ENCODE data around the gene CD79A.
A peak's percentile ranks its signal among the peaks of the same experiment; 100 is the strongest.

Gene CD79A

DNA sequence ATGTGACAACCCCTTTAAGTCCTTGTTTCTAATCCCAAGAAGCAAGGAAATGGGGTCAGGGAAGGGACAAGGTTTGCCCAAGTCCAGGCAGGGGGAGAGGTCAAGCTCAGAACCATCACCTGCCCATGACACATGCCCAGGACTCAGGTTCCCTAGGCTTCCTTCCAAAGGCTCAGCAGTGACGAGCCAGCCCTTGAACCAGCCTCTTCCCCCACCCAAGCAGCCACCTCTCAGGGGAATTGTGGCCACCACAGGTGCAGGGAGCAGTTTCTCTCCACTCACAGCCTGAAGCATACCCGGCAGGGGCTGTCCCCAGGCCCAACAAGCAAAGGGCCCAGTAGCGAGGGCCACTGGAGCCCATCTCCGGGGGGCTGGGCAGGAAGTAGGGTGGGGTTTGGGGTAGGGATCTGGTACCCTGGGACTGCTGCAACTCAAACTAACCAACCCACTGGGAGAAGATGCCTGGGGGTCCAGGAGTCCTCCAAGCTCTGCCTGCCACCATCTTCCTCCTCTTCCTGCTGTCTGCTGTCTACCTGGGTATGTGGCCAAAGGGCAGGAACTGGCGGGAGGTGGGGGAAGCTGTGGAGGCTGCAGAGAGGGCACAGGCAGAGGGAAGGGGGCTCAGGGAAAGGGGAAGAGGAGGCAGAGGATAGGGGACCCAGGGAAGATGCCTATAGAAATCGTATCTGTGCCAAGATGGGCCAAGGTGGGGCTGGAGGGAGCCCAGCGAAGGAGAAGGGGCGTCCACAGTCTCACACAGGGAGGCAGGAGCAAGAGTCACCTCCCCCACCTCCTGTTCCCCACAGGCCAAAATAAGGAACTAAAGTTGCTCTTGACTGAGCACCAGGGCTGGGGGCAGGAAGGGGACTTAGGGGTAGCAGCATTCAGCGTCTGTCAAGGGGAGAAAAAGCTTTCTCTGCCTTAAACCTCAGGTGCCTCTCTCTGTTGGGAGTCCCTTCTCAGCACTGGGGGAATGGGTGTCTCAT, at the start of gene CD79A:
Gene CD79A (plus strand): TSS at position 433 of the 986 bp plus-strand sequence. CDS start 26 bp downstream, at position 459.
- peak within 1 kb of the TSS in 1 of 2 donors; percentile 64 for H3K4me3 ChIP-seq (ENCODE audit: low read length in 2 of 2)
- H3K9me3 ChIP-seq (ENCODE audit: control insufficient read depth in 2 of 2, low read length in 2 of 2): no peaks in the 10 kb centered on the region
- no peaks in the 10 kb centered on the region for H3K36me3 ChIP-seq (ENCODE audit: control insufficient read depth in 2 of 2, insufficient read depth in 2 of 2, low read length in 2 of 2)
- peak within 1 kb of the TSS in 1 of 2 donors; percentile 56 for H3K9ac ChIP-seq (ENCODE audit: low read depth in 1 of 2, low read length in 2 of 2)
- no peaks in the 10 kb centered on the region for H3K27me3 ChIP-seq (ENCODE audit: control insufficient read depth in 2 of 2, insufficient read depth in 2 of 2, low read length in 2 of 2)
- H3K4me1 ChIP-seq (ENCODE audit: control insufficient read depth in 2 of 2, insufficient read depth in 2 of 2, low read length in 2 of 2): peaks cover 3 to 19% of the 10 kb centered on the region in 2 donors
- peak within 1 kb of the TSS; percentile 34 to 79 for H3K27ac ChIP-seq (ENCODE audit: low read depth in 2 of 2, low read length in 2 of 2)

DNA sequence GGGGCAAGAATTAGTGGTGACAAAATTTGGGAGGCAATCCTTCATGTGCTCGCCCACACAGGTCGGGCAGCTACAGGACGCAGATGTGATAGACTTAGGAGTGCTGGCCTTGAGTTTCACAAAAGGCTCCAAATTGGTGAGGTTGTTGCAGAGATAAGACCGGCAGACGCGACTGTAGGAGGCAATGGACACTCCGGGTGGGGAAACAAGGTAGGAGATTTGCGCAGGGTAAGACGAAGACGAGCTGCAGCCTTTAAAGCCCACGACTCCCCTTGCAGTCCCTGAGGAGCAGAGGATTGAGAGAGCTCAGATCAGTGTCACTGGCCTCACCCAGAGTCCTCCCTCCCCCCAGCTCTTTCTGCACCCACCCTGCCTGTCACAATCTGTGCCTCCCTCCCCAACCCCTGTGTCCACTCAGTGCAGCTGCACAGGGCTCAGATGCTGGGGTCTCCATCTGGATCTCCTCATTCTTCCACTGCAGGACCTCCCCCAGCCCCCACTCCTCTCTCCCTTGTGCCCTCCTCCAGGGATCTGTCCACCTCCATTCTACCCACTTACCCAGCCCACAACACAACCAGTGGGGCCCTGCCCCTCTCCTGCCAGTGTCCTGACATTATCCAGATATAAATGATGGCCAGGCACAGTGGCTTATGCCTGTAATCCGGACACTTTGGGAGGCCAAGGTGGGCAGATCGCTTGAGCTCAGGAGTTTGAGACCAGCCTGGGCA, 38.9 kb upstream of the CD79A start:
- Histone ChIP-seq H3K4me1 (ENCODE audit: control insufficient read depth in 2 of 2, insufficient read depth in 2 of 2, low read length in 2 of 2) (no peaks in the 10 kb centered on the region), H3K9ac (ENCODE audit: low read depth in 1 of 2, low read length in 2 of 2) (no peak overlapping the region), H3K27ac (ENCODE audit: low read depth in 2 of 2, low read length in 2 of 2) (no peak overlapping the region), H3K36me3 (ENCODE audit: control insufficient read depth in 2 of 2, insufficient read depth in 2 of 2, low read length in 2 of 2) (no peaks in the 10 kb centered on the region), H3K4me3 (ENCODE audit: low read length in 2 of 2) (no peak overlapping the region), H3K9me3 (ENCODE audit: control insufficient read depth in 2 of 2, low read length in 2 of 2) (no peaks in the 10 kb centered on the region), H3K27me3 (ENCODE audit: control insufficient read depth in 2 of 2, insufficient read depth in 2 of 2, low read length in 2 of 2) (peaks cover 7 to 12% of the 10 kb centered on the region in 2 donors)

DNA sequence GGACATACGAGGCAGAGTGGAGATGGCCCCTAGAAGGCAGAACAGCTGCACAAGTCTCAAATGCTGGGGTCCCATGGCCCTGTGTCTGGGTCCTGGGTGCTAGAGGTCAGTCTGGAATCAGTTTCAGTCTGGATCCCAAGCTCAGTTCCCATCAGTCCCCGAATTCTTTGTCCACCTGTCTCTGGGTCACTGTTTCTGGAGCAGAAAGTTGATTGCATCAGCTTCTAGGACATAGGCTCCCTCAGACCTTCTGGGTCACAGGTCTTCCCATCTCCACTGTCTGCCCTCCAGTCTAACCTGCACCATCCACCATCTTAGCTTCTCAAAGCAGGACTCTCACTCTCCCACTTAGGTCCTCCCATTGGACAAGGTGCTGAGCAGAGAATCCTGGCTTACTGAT, 37.9 kb upstream of the CD79A start:
- no peaks in the 10 kb centered on the region for H3K36me3 ChIP-seq (ENCODE audit: control insufficient read depth in 2 of 2, insufficient read depth in 2 of 2, low read length in 2 of 2)
- peaks cover 7 to 12% of the 10 kb centered on the region in 2 donors for H3K27me3 ChIP-seq (ENCODE audit: control insufficient read depth in 2 of 2, insufficient read depth in 2 of 2, low read length in 2 of 2)

DNA sequence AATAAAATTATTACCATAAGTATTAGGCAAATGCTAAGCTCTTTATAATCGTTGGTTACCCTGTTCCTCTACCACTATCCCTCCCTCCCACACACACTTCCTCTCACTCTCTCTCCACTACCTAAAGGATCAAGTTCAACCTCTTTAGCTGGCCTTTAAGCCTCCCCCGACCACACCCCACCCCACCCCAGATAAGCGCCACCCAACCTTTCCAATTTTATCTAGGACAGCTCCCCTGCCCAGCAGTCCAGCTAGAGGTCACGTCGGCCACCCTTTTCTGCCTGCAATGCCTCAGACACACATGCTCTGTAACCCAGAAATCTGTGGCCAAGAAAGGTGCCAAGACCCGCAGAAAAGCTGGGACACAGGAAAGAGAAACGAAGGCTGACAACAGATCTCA, 33.7 kb upstream of the CD79A start:
- Histone ChIP-seq H3K36me3 (ENCODE audit: control insufficient read depth in 2 of 2, insufficient read depth in 2 of 2, low read length in 2 of 2) (no peaks in the 10 kb centered on the region), H3K4me1 (ENCODE audit: control insufficient read depth in 2 of 2, insufficient read depth in 2 of 2, low read length in 2 of 2) (no peaks in the 10 kb centered on the region), H3K27ac (ENCODE audit: low read depth in 2 of 2, low read length in 2 of 2) (no peak overlapping the region), H3K4me3 (ENCODE audit: low read length in 2 of 2) (no peak overlapping the region), H3K27me3 (ENCODE audit: control insufficient read depth in 2 of 2, insufficient read depth in 2 of 2, low read length in 2 of 2) (peaks cover 0 to 5% of the 10 kb centered on the region in 2 donors), H3K9ac (ENCODE audit: low read depth in 1 of 2, low read length in 2 of 2) (no peak overlapping the region), H3K9me3 (ENCODE audit: control insufficient read depth in 2 of 2, low read length in 2 of 2) (no peaks in the 10 kb centered on the region)

More for the DNA sequence above, 37.9 kb upstream of the CD79A start:
- Histone ChIP-seq H3K9me3 (ENCODE audit: control insufficient read depth in 2 of 2, low read length in 2 of 2) (no peaks in the 10 kb centered on the region), H3K9ac (ENCODE audit: low read depth in 1 of 2, low read length in 2 of 2) (no peak overlapping the region), H3K27ac (ENCODE audit: low read depth in 2 of 2, low read length in 2 of 2) (no peak overlapping the region), H3K4me1 (ENCODE audit: control insufficient read depth in 2 of 2, insufficient read depth in 2 of 2, low read length in 2 of 2) (no peaks in the 10 kb centered on the region), H3K4me3 (ENCODE audit: low read length in 2 of 2) (no peak overlapping the region)

DNA sequence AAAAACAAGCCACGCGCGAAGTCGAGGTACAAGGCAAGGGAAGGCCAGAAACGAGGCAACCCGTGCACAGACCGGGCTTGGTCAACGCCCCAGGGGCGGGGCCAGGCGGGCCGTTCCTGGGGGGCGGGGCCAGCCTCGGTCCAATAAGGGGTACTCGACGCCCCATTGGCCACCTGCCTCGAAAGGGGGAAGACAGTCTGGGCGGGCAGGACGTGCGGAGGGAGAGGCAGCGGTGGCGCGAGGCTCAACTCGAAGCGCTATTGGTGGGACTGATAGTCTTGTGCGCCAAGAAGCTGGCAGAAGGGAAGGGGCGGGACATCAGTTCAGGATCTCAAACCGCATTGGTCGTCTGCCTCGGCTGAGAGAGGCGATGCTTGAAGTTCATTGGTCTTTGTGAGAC, 32.5 kb upstream of the CD79A start, which contains the start of gene LYPD4:
Gene LYPD4 (minus strand): TSS at position 83 of the 400 bp plus-strand sequence. CDS start 5,398 bp downstream, outside the sequence.
- Histone ChIP-seq H3K27ac (ENCODE audit: low read depth in 2 of 2, low read length in 2 of 2) (no peak within 1 kb of the TSS), H3K36me3 (ENCODE audit: control insufficient read depth in 2 of 2, insufficient read depth in 2 of 2, low read length in 2 of 2) (no peaks in the 10 kb centered on the region), H3K4me1 (ENCODE audit: control insufficient read depth in 2 of 2, insufficient read depth in 2 of 2, low read length in 2 of 2) (no peaks in the 10 kb centered on the region), H3K27me3 (ENCODE audit: control insufficient read depth in 2 of 2, insufficient read depth in 2 of 2, low read length in 2 of 2) (peaks cover 0 to 5% of the 10 kb centered on the region in 2 donors), H3K9me3 (ENCODE audit: control insufficient read depth in 2 of 2, low read length in 2 of 2) (no peaks in the 10 kb centered on the region), H3K9ac (ENCODE audit: low read depth in 1 of 2, low read length in 2 of 2) (no peak within 1 kb of the TSS), H3K4me3 (ENCODE audit: low read length in 2 of 2) (no peak within 1 kb of the TSS)

DNA sequence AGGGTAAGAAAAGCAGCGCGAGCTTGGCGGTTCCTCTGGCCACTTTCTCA, 32.3 kb upstream of the CD79A start, which contains the start of gene DMRTC2:
Gene DMRTC2 (plus strand): TSS at position 42 of the 50 bp plus-strand sequence. CDS start 2,387 bp downstream, outside the sequence.
- Histone ChIP-seq H3K9me3 (ENCODE audit: control insufficient read depth in 2 of 2, low read length in 2 of 2) (no peaks in the 10 kb centered on the region), H3K4me1 (ENCODE audit: control insufficient read depth in 2 of 2, insufficient read depth in 2 of 2, low read length in 2 of 2) (no peaks in the 10 kb centered on the region), H3K36me3 (ENCODE audit: control insufficient read depth in 2 of 2, insufficient read depth in 2 of 2, low read length in 2 of 2) (no peaks in the 10 kb centered on the region), H3K27me3 (ENCODE audit: control insufficient read depth in 2 of 2, insufficient read depth in 2 of 2, low read length in 2 of 2) (peaks cover 0 to 5% of the 10 kb centered on the region in 2 donors), H3K27ac (ENCODE audit: low read depth in 2 of 2, low read length in 2 of 2) (no peak within 1 kb of the TSS), H3K4me3 (ENCODE audit: low read length in 2 of 2) (no peak within 1 kb of the TSS), H3K9ac (ENCODE audit: low read depth in 1 of 2, low read length in 2 of 2) (no peak within 1 kb of the TSS)

DNA sequence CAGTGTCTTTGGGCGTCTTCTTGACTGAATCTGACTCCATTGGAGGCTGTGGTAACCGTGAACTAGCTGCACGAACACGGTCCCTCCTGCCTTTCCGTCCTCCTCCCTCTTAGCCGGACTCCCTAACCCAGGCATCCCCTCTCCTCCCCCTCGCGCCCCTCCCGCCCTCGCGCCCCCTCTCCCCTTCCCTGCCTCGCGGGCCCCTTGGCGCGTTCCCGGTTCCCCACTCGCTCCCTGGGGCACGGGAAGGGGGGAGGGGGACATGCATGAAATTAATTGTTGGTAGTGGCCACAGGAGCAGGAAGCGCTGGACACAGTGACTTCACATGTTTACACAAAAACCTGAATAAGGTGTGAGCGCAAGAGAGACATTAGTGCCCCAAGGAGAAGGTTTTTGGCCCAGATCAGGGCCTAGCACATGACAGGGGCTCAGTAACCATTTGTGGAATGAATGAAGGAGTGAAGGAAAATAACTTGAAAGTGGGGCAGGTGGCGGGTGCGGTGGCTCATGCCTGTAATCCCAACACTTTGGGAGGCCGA, 32.0 kb upstream of the CD79A start:
- Histone ChIP-seq H3K9ac (ENCODE audit: low read depth in 1 of 2, low read length in 2 of 2) (no peak overlapping the region), H3K9me3 (ENCODE audit: control insufficient read depth in 2 of 2, low read length in 2 of 2) (no peaks in the 10 kb centered on the region), H3K36me3 (ENCODE audit: control insufficient read depth in 2 of 2, insufficient read depth in 2 of 2, low read length in 2 of 2) (no peaks in the 10 kb centered on the region), H3K27me3 (ENCODE audit: control insufficient read depth in 2 of 2, insufficient read depth in 2 of 2, low read length in 2 of 2) (peaks cover 0 to 5% of the 10 kb centered on the region in 2 donors), H3K27ac (ENCODE audit: low read depth in 2 of 2, low read length in 2 of 2) (no peak overlapping the region), H3K4me3 (ENCODE audit: low read length in 2 of 2) (no peak overlapping the region), H3K4me1 (ENCODE audit: control insufficient read depth in 2 of 2, insufficient read depth in 2 of 2, low read length in 2 of 2) (no peaks in the 10 kb centered on the region)

DNA sequence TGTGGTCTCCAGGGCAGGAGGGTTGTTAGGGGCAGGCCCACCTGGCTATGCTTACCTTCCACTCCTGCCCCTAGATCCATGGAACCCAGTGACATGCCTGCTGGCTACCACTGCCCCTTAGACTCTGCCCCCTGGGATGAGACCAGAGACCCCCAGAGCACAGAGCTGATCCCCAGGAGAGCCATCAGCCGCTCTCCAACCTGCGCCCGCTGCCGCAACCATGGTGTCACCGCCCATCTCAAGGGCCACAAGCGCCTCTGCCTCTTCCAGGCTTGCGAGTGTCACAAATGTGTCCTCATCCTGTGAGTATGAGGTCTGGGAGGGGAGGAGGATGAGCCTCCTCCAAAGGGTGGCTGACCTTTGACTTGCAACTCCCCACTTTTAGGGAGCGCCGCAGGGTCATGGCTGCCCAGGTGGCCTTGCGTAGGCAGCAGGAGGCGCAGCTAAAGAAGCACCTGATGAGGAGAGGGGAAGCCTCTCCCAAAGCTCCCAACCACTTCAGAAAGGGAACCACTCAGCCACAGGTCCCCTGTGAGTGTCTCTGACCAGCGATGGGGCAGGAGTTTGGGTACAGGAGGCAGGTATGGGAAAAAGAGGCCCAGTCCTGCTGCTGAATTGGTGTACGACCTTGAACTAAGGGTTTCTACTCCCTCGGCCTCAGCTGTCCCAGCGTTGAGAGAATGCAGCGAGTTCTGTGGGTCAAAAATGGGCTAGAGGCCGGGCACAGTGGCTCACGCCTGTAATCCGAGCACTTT, 29.6 kb upstream of the CD79A start:
- Histone ChIP-seq H3K36me3 (ENCODE audit: control insufficient read depth in 2 of 2, insufficient read depth in 2 of 2, low read length in 2 of 2) (no peaks in the 10 kb centered on the region), H3K9me3 (ENCODE audit: control insufficient read depth in 2 of 2, low read length in 2 of 2) (no peaks in the 10 kb centered on the region), H3K27me3 (ENCODE audit: control insufficient read depth in 2 of 2, insufficient read depth in 2 of 2, low read length in 2 of 2) (peaks cover 0 to 6% of the 10 kb centered on the region in 2 donors), H3K27ac (ENCODE audit: low read depth in 2 of 2, low read length in 2 of 2) (no peak overlapping the region), H3K4me3 (ENCODE audit: low read length in 2 of 2) (no peak overlapping the region), H3K9ac (ENCODE audit: low read depth in 1 of 2, low read length in 2 of 2) (no peak overlapping the region), H3K4me1 (ENCODE audit: control insufficient read depth in 2 of 2, insufficient read depth in 2 of 2, low read length in 2 of 2) (no peaks in the 10 kb centered on the region)

DNA sequence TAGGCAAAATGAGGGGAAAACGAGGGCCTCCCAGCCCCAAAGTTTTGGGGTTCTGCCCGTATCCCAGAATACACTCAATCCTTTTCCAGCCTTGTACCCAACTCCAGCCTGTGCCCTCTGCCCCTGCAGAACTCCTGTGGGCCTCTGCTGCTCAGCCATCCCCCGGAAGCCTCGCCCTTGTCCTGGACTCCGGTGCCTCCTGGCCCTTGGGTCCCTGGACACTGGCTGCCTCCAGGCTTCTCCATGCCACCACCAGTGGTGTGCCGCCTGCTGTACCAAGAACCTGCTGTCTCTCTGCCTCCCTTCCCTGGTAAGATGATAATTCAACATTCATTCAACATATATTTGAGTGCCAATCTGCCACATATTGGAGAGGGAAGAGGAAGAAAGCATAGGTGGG, 28.4 kb upstream of the CD79A start:
- Histone ChIP-seq H3K9ac (ENCODE audit: low read depth in 1 of 2, low read length in 2 of 2) (no peak overlapping the region), H3K4me3 (ENCODE audit: low read length in 2 of 2) (no peak overlapping the region), H3K36me3 (ENCODE audit: control insufficient read depth in 2 of 2, insufficient read depth in 2 of 2, low read length in 2 of 2) (no peaks in the 10 kb centered on the region), H3K27ac (ENCODE audit: low read depth in 2 of 2, low read length in 2 of 2) (no peak overlapping the region), H3K4me1 (ENCODE audit: control insufficient read depth in 2 of 2, insufficient read depth in 2 of 2, low read length in 2 of 2) (no peaks in the 10 kb centered on the region), H3K27me3 (ENCODE audit: control insufficient read depth in 2 of 2, insufficient read depth in 2 of 2, low read length in 2 of 2) (peaks cover 0 to 8% of the 10 kb centered on the region in 2 donors), H3K9me3 (ENCODE audit: control insufficient read depth in 2 of 2, low read length in 2 of 2) (no peaks in the 10 kb centered on the region)
